ENCODE data around the gene EP300. TPM values are rescaled to one million over a fixed set of nuclear protein-coding genes. Genes with fewer than 3 reads are reported as not detected.
A peak's percentile ranks its signal among the peaks of the same experiment; 100 is the strongest.

EP300 gene
- total RNA-seq, 1 donor from 2014 or later, result 73.7 TPM

DNA sequence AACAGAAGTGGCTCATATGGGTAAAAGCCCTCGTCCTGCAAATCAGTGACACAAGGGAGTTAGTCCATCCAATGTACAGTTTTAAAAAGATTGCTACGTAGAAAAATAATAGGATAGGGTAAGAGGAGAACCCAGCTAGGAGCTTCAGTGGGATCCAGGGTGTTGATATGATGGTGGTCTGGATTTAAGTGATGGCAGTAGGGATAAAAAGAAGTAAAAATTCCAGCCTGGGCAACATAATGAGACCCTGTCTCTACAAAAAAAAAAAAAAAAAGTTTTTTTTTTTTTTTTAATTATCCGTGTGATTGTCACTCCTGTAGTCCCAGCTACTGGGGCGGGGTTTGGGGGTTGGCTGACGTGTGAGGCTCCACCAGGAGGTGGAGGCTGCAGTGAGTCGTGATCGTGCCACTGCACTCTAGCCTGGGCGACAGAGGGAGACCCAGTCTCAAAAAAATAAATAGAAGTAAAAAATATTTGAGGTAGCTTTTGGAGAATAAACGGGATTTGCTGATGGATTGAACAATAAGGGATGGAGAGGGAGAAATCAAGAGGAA lies 105.7 kb downstream of the EP300 start:
- peak; percentile 58 for DNase-seq
- intact Hi-C loops (cut with DNase I), result no loop called here
- Histone ChIP-seq H3K4me3 (peak overlapping the region; percentile 82), H3K36me3 (no peaks in the 10 kb centered on the region), H3K27ac (peak overlapping the region; percentile 67), H3K27me3 (ENCODE audit: low read depth) (no peaks in the 10 kb centered on the region), H3K4me1 (peaks cover 19% of the 10 kb centered on the region), H3K9me3 (no peaks in the 10 kb centered on the region)
- TF ChIP-seq, protein P1, sequence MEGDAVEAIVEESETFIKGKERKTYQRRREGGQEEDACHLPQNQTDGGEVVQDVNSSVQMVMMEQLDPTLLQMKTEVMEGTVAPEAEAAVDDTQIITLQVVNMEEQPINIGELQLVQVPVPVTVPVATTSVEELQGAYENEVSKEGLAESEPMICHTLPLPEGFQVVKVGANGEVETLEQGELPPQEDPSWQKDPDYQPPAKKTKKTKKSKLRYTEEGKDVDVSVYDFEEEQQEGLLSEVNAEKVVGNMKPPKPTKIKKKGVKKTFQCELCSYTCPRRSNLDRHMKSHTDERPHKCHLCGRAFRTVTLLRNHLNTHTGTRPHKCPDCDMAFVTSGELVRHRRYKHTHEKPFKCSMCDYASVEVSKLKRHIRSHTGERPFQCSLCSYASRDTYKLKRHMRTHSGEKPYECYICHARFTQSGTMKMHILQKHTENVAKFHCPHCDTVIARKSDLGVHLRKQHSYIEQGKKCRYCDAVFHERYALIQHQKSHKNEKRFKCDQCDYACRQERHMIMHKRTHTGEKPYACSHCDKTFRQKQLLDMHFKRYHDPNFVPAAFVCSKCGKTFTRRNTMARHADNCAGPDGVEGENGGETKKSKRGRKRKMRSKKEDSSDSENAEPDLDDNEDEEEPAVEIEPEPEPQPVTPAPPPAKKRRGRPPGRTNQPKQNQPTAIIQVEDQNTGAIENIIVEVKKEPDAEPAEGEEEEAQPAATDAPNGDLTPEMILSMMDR (IDR thresholded peaks at IDR 0.05), result no peak
- ATAC-seq, result peak in 1 of 2 donors; percentile 25

DNA sequence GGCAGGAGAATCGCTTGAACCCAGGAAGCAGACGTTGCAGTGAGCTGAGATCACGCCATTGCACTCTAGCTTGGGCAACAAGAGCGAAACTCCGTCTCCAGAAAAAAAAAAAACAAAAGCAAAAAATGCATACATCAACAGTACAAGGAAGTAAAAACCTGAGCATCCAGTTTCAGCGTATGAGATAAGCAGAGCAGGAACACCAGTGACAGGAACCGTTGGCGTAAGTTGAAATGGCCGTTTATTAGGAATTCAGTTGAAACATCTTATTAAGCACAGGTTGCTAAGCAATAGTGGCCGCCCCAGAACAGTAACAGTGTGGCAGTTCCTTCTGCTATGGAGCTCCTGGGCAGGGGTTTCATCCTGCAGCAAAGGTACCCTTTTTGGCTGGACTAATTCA lies 108.7 kb downstream of the EP300 start:
- intact Hi-C loops (cut with DNase I), result no loop called here
- H3K9me3 ChIP-seq, result no peaks in the 10 kb centered on the region
- H3K27me3 ChIP-seq (ENCODE audit: low read depth), result no peaks in the 10 kb centered on the region
- TF ChIP-seq, protein P1 (IDR thresholded peaks at IDR 0.05), result no peak
- H3K4me1 ChIP-seq, result peaks cover 25% of the 10 kb centered on the region
- DNase-seq (no peak), ATAC-seq (no peak)
- H3K27ac ChIP-seq, result no peak overlapping the region
- no peaks in the 10 kb centered on the region for H3K36me3 ChIP-seq
- H3K4me3 ChIP-seq, result no peak overlapping the region

DNA sequence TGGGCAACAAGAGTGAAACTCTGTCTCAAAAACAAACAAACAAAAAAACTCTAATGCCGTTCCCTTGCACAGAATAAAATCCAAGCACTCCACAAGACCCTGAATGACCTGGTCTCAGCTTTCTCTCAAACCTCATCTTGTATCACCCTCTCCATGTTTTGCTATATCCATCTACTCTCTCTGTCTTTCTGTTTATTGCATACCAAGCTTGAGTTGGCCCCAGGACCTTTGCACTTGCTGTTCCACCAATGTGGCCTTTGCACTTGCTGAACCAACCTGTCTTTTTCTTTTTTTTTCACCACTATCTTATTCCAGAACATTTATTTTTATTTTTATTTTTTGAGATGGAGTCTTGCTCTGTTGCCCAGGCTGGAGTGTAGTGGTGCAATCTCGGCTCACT lies 110.7 kb downstream of the EP300 start:
- ATAC-seq, result no peak
- intact Hi-C loops (cut with DNase I), result no loop called here
- TF ChIP-seq, protein P1 (IDR thresholded peaks at IDR 0.05), result no peak
- peaks cover 17% of the 10 kb centered on the region for H3K4me1 ChIP-seq
- peaks cover 3% of the 10 kb centered on the region for H3K36me3 ChIP-seq
- no peak for DNase-seq
- no peak overlapping the region for H3K4me3 ChIP-seq
- H3K27ac ChIP-seq, result no peak overlapping the region
- H3K9me3 ChIP-seq, result no peaks in the 10 kb centered on the region
- H3K27me3 ChIP-seq (ENCODE audit: low read depth), result no peaks in the 10 kb centered on the region

DNA sequence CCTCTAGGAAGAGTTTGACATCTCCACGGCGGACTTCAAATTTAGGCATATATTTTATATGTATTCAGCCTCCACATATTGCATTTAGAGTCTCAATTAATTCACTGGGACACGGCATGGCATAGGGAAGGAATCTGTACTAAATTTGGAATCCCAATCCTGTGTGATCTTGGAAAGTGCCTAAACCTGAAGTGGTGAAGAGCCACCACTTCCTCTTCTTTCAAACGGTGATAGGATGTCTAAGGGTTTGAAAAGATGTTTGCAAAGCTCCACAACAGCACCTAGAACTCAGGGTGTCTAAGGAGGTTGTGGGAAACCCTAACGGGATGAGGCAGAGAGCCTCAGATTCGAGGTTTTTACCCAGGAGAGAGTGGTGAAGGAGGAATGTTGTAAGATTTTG lies 111.7 kb downstream of the EP300 start:
- TF ChIP-seq, protein P1 (IDR thresholded peaks at IDR 0.05), result no peak
- Histone ChIP-seq H3K4me3 (no peak overlapping the region), H3K27me3 (ENCODE audit: low read depth) (no peaks in the 10 kb centered on the region), H3K4me1 (peaks cover 8% of the 10 kb centered on the region), H3K36me3 (peaks cover 9% of the 10 kb centered on the region), H3K9me3 (no peaks in the 10 kb centered on the region), H3K27ac (no peak overlapping the region)
- no peak for DNase-seq
- ATAC-seq, result no peak
- intact Hi-C loops (cut with DNase I), result no loop called here

DNA sequence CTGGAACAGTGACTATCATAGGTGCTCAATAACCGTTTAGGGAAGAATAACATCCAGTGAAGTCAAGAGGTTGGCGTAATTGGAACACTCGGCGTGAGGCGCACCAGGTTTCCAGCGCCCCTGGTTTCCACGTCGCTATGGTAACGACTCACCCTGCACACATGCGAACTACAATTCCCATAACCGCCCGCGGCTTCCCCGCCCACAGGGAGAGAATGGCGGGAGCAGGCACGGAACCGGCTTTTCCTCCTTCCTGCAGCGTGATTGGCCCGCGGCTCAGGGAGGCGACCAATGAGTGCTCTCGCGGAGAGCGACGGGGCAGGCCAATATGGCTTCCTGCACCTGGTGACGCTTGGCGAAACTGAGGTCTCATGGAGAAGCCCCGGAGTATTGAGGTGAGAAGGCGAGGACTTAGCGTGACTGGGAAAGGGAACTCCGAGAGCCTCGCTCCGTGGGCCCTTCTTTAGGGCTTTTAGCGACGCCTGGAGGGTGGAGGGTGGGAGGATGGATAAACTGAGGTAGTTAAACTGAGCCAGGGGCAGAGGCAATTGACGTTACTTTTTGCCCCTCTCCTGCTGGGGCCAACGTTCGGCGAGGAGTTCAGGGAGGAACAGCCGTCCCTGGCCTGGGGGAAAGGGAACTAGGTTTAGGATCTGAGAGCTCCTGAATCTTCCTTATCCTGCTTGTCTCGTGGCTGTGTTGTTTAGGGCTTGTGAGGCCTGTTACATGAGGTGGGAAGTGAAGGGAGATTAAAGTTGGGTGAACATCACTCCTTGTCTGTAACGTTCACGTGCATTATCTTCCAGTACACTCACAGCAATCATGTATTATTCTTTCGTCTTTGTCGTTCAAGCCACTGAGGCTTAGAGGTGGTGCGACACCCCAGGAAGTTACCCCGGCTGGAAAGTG lies 112.9 kb downstream of the EP300 start, which contains the start of gene L3MBTL2:
Gene L3MBTL2 (plus strand): TSS at position 321 of the 909 bp plus-strand sequence. CDS start 51 bp downstream, at position 372.
- H3K36me3 ChIP-seq, result peaks cover 20% of the 10 kb centered on the region
- peaks cover 8% of the 10 kb centered on the region for H3K4me1 ChIP-seq
- no peaks in the 10 kb centered on the region for H3K27me3 ChIP-seq (ENCODE audit: low read depth)
- peak within 1 kb of the TSS; percentile 83 for H3K27ac ChIP-seq
- ATAC-seq, result peak; percentile 99 to 100
- peak; percentile 99 for DNase-seq
- H3K9me3 ChIP-seq, result no peaks in the 10 kb centered on the region
- intact Hi-C loops (cut with DNase I), result no loop called here
- H3K4me3 ChIP-seq, result peak within 1 kb of the TSS; percentile 92
- TF ChIP-seq, protein P1 (IDR thresholded peaks at IDR 0.05), result no peak

All from lower lobe of right lung (tissue), 2 donors.